WTC11 (cell line): Measurements from ENCODE around the gene MYH16. TPM values are rescaled to one million over a fixed set of nuclear protein-coding genes. Genes with fewer than 3 reads are reported as not detected.

ENCODE experiments used
- ATAC-seq: fragments of 200-7000 bp; cut with Tn5 transposase; 2 replicates; pipeline ENCODE4 v1.10.0; 2021; ENCODE audit warnings: mild to moderate bottlenecking, moderate library complexity
- CTCF ChIA-PET: fragments of 300-600 bp; sonication (Branson Sonifier 250); formaldehyde crosslinking; loops from one replicate; lab custom pipeline; 2021; ENCODE audit warnings: antibody characterized with exemption; lab: Charles Lee
- POLR2A ChIA-PET: fragments of 350-600 bp; sonication (Branson Sonifier 250); formaldehyde crosslinking; loops from one replicate; lab custom pipeline; 2021; ENCODE audit warnings: antibody characterized with exemption; lab: Charles Lee
- DNase-seq: peaks from one replicate; pipeline ENCODE4 v3.0.0; 2021; ENCODE audit warnings: low spot score
- H3K27ac Mint-ChIP-seq: 2 replicates; pipeline ENCODE4 v1.8.0; 2021; ENCODE audit warnings: mixed read lengths
- H3K27me3 Mint-ChIP-seq: 2 replicates; pipeline ENCODE4 v1.8.0; 2021; ENCODE audit warnings: low read depth, mild to moderate bottlenecking, moderate library complexity, mixed read lengths
- H3K36me3 Mint-ChIP-seq: 2 replicates; pipeline ENCODE4 v1.8.0; 2021; ENCODE audit warnings: mixed read lengths
- H3K4me1 Mint-ChIP-seq: 2 replicates; pipeline ENCODE4 v1.8.0; 2022; ENCODE audit warnings: mixed read lengths
- H3K4me3 Mint-ChIP-seq: 2 replicates; pipeline ENCODE4 v1.8.0; 2021; ENCODE audit warnings: mild to moderate bottlenecking, moderate library complexity, mixed read lengths
- H3K9me3 Mint-ChIP-seq: 2 replicates; pipeline ENCODE4 v1.8.0; 2021; ENCODE audit warnings: mixed read lengths
- ARID4B ChIP-seq: sonication (generic); formaldehyde crosslinking; IDR thresholded peaks from 2 replicates; pipeline ENCODE4 v1.8.0; 2023; ENCODE audit warnings: missing genetic modification reagents, mild to moderate bottlenecking, borderline replicate concordance
- ELF4 ChIP-seq: sonication (generic); formaldehyde crosslinking; IDR thresholded peaks from 2 replicates; pipeline ENCODE4 v1.8.1; 2022; ENCODE audit warnings: low read depth, mild to moderate bottlenecking, moderate library complexity, missing genetic modification reagents
- EMX1 ChIP-seq: fragments of 250-450 bp; sonication (Bioruptor Pico); IDR thresholded peaks from 2 replicates; pipeline ENCODE4 v1.8.0; 2021; ENCODE audit warnings: mild to moderate bottlenecking
- ESRRA ChIP-seq: sonication (generic); formaldehyde crosslinking; IDR thresholded peaks from 2 replicates; pipeline ENCODE4 v1.8.1; 2022; ENCODE audit warnings: mild to moderate bottlenecking, missing genetic modification reagents, borderline replicate concordance
- FOXK1 ChIP-seq: sonication (generic); formaldehyde crosslinking; IDR thresholded peaks from 2 replicates; pipeline ENCODE4 v1.8.0; 2022; ENCODE audit warnings: mild to moderate bottlenecking, moderate library complexity, missing genetic modification reagents
- FOXP1 ChIP-seq: sonication (generic); formaldehyde crosslinking; IDR thresholded peaks from 2 replicates; pipeline ENCODE4 v1.8.0; 2022; ENCODE audit warnings: missing genetic modification reagents, mild to moderate bottlenecking, moderate library complexity, borderline replicate concordance
- FOXP4 ChIP-seq: sonication (generic); formaldehyde crosslinking; IDR thresholded peaks from 2 replicates; pipeline ENCODE4 v1.8.0; 2022; ENCODE audit warnings: mild to moderate bottlenecking, missing genetic modification reagents
- GRHL2 ChIP-seq: fragments of 250-450 bp; sonication (Bioruptor Pico); IDR thresholded peaks from 2 replicates; pipeline ENCODE4 v1.8.0; 2022; ENCODE audit warnings: mild to moderate bottlenecking, moderate library complexity; ENCODE audit not compliant: insufficient replicate concordance, severe bottlenecking
- HMGXB4 ChIP-seq: sonication (generic); formaldehyde crosslinking; IDR thresholded peaks from 2 replicates; pipeline ENCODE4 v1.8.1; 2023; ENCODE audit warnings: mild to moderate bottlenecking, moderate library complexity, missing genetic modification reagents
- OVOL2 ChIP-seq: fragments of 250-450 bp; sonication (Bioruptor Pico); IDR thresholded peaks from 2 replicates; pipeline ENCODE4 v1.9.0; 2021; ENCODE audit warnings: mild to moderate bottlenecking, borderline replicate concordance
- USF1 ChIP-seq: sonication (generic); formaldehyde crosslinking; IDR thresholded peaks from 2 replicates; pipeline ENCODE4 v1.8.0; 2022; ENCODE audit warnings: mild to moderate bottlenecking, missing genetic modification reagents
- USF2 ChIP-seq: sonication (generic); formaldehyde crosslinking; IDR thresholded peaks from 2 replicates; pipeline ENCODE4 v1.8.1; 2023; ENCODE audit warnings: mild to moderate bottlenecking, missing genetic modification reagents, moderate library complexity
- ZBTB21 ChIP-seq: sonication (generic); formaldehyde crosslinking; IDR thresholded peaks from 2 replicates; pipeline ENCODE4 v1.8.1; 2023; ENCODE audit warnings: mild to moderate bottlenecking, missing genetic modification reagents, borderline replicate concordance
- ZNF219 ChIP-seq: sonication (generic); formaldehyde crosslinking; IDR thresholded peaks from 2 replicates; pipeline ENCODE4 v1.8.0; 2023; ENCODE audit warnings: missing genetic modification reagents, mild to moderate bottlenecking, borderline replicate concordance
- ZNF396 ChIP-seq: fragments of 250-450 bp; sonication (Bioruptor Pico); IDR thresholded peaks from 2 replicates; pipeline ENCODE4 v1.8.0; 2021; ENCODE audit warnings: mild to moderate bottlenecking, moderate library complexity, borderline replicate concordance
- ZNF671 ChIP-seq: fragments of 250-450 bp; sonication (Bioruptor Pico); IDR thresholded peaks from 2 replicates; pipeline ENCODE4 v1.8.0; 2021; ENCODE audit warnings: mild to moderate bottlenecking
- total RNA-seq: library from RNA; stranded (reverse); gene quantifications from 3 replicates; pipeline ENCODE4 v1.2.3, GENCODE V29; 2021
- TF ChIP-seq, protein P1 (sequence below): fragments of 200-600 bp; IDR thresholded peaks from 2 replicates; pipeline ENCODE4 v1.8.0; 2022; ENCODE audit warnings: antibody characterized with exemption
- TF ChIP-seq, protein P2 (sequence below): sonication (generic); formaldehyde crosslinking; IDR thresholded peaks from 2 replicates; pipeline ENCODE4 v1.8.1; 2022; ENCODE audit warnings: low read depth, mild to moderate bottlenecking, moderate library complexity, missing genetic modification reagents, borderline replicate concordance
- TF ChIP-seq, protein P3 (sequence below): fragments of 250-450 bp; sonication (Bioruptor Pico); conservative IDR thresholded peaks from 2 replicates; pipeline ENCODE4 v1.9.0; 2021; ENCODE audit warnings: mild to moderate bottlenecking

MYH16 gene
- total RNA-seq, 1 experiment from 2014 or later, result not detected

DNA sequence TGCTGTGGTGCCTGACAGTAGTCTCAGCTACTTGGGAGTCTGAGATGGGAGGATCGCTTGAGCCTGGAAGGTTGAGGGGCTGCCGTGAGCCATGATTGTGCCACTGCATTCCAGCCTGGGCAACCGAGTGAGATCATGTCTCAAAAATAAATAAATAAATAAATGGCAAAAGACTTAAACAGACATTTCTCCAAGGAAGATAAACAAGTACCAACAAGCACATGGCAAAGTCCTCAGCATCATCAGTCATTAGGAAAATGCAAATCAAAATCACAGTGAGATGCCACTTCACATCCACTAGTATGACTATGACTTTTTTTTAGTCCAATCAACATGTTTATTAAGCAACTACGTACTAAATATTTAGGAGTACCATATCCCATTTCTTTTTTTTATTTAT, 43.4 kb upstream of the MYH16 start (continued):
- TF ChIP-seq, protein P1, sequence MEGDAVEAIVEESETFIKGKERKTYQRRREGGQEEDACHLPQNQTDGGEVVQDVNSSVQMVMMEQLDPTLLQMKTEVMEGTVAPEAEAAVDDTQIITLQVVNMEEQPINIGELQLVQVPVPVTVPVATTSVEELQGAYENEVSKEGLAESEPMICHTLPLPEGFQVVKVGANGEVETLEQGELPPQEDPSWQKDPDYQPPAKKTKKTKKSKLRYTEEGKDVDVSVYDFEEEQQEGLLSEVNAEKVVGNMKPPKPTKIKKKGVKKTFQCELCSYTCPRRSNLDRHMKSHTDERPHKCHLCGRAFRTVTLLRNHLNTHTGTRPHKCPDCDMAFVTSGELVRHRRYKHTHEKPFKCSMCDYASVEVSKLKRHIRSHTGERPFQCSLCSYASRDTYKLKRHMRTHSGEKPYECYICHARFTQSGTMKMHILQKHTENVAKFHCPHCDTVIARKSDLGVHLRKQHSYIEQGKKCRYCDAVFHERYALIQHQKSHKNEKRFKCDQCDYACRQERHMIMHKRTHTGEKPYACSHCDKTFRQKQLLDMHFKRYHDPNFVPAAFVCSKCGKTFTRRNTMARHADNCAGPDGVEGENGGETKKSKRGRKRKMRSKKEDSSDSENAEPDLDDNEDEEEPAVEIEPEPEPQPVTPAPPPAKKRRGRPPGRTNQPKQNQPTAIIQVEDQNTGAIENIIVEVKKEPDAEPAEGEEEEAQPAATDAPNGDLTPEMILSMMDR, result no peak
- TF ChIP-seq FOXK1 (CRISPR knock-in tag) (no peak), OVOL2 (CRISPR knock-in tag) (no peak)
- TF ChIP-seq, all 79 proteins: peak for 0

- H3K4me1 Mint-ChIP-seq, result no peaks in the 10 kb centered on the region
- H3K36me3 Mint-ChIP-seq, result peaks cover under 1% of the 10 kb centered on the region; the same call in 1 of the 2 replicates
- ATAC-seq, result no peak
- H3K27ac Mint-ChIP-seq, result no peak overlapping the region
- no peak for DNase-seq
- ChIA-PET POLR2A (interaction anchor here (0.6 kb wide), 1 partner anchor 45 kb away, joined by 5 read pairs; no protein-coding TSS in a partner anchor), CTCF (no interaction called here)
- H3K27me3 Mint-ChIP-seq, result no peaks in the 10 kb centered on the region
- peaks cover 2% of the 10 kb centered on the region for H3K9me3 Mint-ChIP-seq
- no peak overlapping the region for H3K4me3 Mint-ChIP-seq
- TF ChIP-seq HMGXB4 (CRISPR knock-in tag) (no peak), ESRRA (CRISPR knock-in tag) (no peak), ARID4B (CRISPR knock-in tag) (no peak), GRHL2 (no peak), USF2 (no peak), FOXP4 (CRISPR knock-in tag) (no peak), ZBTB21 (CRISPR knock-in tag) (no peak), USF1 (CRISPR knock-in tag) (no peak), ELF4 (CRISPR knock-in tag) (no peak), ZNF671 (no peak), ZNF396 (no peak), ZNF219 (CRISPR knock-in tag) (no peak), EMX1 (CRISPR knock-in tag) (no peak), FOXP1 (no peak)
- TF ChIP-seq, protein P2, sequence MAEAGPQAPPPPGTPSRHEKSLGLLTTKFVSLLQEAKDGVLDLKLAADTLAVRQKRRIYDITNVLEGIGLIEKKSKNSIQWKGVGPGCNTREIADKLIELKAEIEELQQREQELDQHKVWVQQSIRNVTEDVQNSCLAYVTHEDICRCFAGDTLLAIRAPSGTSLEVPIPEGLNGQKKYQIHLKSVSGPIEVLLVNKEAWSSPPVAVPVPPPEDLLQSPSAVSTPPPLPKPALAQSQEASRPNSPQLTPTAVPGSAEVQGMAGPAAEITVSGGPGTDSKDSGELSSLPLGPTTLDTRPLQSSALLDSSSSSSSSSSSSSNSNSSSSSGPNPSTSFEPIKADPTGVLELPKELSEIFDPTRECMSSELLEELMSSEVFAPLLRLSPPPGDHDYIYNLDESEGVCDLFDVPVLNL (CRISPR knock-in tag), result no peak
- TF ChIP-seq, protein P3, sequence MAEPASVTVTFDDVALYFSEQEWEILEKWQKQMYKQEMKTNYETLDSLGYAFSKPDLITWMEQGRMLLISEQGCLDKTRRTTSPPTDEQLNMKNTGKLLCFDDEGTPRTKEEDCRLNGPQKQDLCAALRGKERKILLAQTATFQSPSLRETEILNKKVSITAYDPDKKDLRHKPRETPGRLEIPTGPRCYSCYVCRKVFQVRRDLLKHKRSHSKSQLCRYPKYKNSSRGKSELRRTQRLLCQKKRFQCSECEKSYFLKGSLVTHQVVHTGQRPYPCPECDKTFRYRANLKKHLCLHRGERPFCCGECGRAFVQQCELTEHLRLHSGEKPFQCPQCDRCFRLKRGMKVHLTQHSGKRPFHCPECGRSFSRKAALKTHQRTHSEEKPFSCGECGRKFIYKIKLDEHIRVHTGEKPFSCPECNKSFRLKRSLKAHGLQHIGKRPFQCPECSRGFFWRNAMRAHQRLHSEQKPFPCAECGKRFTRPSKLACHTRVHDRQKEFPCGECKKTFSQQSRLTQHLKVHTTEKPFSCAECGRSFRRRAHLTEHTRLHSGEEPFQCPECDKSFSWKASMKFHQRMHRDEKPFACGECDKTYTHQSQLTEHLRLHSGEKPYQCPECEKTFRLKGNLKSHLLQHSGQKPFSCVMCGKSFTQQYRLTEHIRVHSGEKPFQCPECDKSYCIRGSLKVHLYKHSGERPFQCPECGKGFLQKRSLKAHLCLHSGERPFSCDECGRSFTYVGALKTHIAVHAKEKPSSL (CRISPR knock-in tag), result no peak
Measured at GRCh38 chr7:99232082-99232770, 40.4 kb upstream of the MYH16 start.
